LHCN-M2 (cell line): ENCODE data around the gene CEP250. TPM values are rescaled to one million over a fixed set of nuclear protein-coding genes. Genes with fewer than 3 reads are reported as not detected.
A peak's percentile ranks its signal among the peaks of the same experiment; 100 is the strongest.
"Not testable (repeated sequence)": the region's sequence is repeated elsewhere in the genome, so short reads cannot be mapped to it uniquely, and the experiment has no call there.

Experiments
- DNase-seq: peaks from one replicate; pipeline ENCODE4 v3.0.0-alpha.2; 2012; ENCODE audit warnings: low read depth
- polyA plus RNA-seq: library from polyadenylated mRNA; unstranded; fragments of >200 nt; gene quantifications from one replicate; pipeline ENCODE4 v1.2.1, GENCODE V29; 2012; ENCODE audit warnings: missing spikeins
- total RNA-seq: library from RNA; depleted of rRNA; stranded (reverse); fragments of >200 nt; gene quantifications from 2 replicates; pipeline ENCODE4 v1.2.3, GENCODE V29; 2014; rRNA removed

The CEP250 gene
- total RNA-seq = 50.3 and 64.0 TPM in 2 replicates
- polyA plus RNA-seq = 33.7 TPM

DNA sequence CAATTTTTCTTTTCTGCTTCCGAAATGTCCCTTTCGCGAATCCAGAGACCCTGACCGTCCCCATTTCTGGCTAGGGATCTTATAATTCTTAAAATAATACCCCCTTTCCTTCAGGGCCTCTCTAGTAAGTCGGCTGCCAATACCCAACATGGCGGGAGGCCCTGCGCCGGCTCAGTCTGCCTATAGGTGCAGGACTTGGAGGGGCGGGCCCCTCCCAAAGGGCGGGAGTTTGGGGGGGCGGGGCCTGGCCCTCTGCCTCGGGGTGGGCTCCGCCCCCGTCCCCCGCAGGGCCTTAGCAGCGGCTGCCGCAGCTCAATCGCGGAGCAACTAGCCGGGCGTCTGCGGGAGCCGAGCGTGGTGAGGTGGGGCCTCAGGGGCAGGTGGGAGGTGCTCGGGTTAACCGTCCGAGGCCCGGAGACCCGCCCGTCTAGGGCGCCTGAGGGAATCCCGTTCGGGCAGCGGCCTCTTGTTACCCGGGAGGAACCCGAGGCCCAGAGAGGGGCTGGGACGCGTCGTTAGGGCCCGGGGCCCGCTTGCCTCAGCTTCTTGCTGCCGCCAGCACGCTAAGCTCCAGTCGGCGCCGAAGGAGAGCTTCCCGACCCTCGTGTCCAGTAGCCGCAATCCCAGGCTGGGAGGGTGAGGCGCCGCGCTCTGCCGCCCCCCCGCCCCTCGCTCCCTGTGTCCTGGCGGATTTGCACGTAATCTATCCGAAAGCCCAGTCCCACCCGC is at the start of gene CEP250:
Gene CEP250 (plus strand): TSS at position 718 of the 729 bp plus-strand sequence. CDS start 6,770 bp downstream, outside the sequence.
- peak; percentile 92 for DNase-seq

DNA sequence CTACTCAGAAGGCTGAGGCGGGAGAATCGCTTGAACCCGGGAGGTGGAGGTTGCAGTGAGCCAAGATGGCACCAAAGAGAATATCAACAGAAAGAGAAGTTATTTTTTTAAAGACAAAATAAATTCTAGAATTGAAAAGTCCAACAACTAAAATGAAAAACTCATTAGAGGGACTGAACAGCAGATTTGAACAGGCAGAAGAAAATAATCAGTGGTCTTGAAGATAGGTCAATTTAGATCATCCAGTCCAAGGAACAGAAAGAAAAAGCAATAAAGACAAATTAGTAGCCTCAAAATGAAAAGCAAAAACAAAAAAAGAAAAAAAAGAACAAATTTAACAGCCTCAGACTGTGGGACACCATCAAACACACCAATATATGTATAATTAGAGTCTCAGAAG is 49.6 kb upstream of the CEP250 start:
- DNase-seq = no peak

DNA sequence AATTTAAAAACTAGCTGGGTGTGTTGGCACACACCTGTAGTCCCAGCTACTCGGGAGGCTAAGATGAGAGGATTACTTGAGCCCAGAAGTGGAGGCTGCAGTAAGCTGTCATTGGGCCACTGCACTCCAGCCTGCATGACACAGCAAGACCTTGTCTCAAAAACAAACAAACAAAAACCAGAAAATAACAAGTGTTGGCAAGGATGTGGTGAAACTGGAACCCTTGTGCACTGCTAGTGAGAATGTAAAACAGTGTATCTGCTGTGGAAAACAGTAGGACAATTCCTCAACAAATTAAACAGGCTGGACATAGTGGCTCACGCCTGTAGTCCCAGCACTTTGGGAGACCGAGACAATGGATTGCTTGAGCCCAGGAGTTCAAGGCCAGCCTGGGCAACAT is 47.1 kb upstream of the CEP250 start:
- no peak for DNase-seq

DNA sequence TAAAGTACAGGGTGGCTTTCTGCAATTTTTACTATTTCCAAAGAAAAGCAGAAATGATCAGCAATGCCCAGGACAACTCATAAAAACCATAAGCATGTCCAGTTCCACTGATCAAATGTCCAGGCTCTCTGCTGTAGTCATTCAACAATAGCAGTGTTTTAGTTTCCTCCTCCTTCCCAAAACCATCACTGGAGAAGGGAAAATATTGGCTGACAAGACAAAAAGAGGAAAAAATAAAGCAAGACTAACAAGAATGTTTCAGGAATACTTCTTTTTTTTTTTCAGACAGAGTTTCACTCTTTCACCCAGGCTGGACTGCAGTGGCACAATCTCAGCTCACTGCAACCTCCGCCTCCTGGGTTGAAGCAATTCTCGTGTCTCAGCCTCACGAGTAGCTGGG is 45.9 kb upstream of the CEP250 start:
- DNase-seq = no peak

GRCh38 chr20:35410613-35411012 is 44.8 kb upstream of the CEP250 start:
- DNase-seq = no peak

DNA sequence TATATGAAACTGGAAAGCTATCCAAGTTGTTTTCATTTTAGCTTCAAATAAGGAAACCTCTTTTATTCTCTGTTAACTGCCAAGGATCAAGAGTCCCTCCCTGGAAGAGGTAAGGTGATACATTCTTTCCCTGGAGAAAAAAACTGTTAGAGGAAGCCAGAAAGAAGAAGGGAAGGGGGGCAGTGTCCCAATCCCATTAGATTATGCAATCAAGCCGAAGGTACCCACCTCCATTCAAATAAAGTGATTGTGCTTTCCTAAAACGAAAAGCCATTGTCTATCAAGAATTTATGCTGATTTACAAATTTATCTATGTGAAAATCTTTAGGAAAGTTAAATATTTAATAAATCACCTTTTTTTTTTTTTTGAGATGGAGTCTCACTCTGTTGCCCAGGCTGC is 34.1 kb upstream of the CEP250 start:
- no peak for DNase-seq

- no peak for DNase-seq
Measured at GRCh38 chr20:35431621-35432429, 23.6 kb upstream of the CEP250 start.

DNA sequence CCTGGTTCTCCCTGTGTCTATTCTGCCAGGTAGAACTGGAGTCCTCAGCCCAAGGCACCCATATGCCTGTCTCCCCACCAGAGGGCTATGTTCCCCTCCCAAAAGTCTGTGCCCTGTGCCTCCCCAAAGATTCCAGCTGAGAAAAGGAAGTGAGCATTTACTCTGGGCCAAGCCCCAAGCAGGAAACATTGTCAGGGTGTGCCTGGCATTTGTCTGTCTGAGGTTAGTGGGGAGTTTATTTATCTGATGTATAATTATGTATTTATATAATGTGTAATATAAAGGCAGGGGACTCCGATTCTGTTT is 23.0 kb upstream of the CEP250 start:
- DNase-seq = no peak

GRCh38 chr20:35433337-35433736 is 22.1 kb upstream of the CEP250 start:
- no peak for DNase-seq

DNA sequence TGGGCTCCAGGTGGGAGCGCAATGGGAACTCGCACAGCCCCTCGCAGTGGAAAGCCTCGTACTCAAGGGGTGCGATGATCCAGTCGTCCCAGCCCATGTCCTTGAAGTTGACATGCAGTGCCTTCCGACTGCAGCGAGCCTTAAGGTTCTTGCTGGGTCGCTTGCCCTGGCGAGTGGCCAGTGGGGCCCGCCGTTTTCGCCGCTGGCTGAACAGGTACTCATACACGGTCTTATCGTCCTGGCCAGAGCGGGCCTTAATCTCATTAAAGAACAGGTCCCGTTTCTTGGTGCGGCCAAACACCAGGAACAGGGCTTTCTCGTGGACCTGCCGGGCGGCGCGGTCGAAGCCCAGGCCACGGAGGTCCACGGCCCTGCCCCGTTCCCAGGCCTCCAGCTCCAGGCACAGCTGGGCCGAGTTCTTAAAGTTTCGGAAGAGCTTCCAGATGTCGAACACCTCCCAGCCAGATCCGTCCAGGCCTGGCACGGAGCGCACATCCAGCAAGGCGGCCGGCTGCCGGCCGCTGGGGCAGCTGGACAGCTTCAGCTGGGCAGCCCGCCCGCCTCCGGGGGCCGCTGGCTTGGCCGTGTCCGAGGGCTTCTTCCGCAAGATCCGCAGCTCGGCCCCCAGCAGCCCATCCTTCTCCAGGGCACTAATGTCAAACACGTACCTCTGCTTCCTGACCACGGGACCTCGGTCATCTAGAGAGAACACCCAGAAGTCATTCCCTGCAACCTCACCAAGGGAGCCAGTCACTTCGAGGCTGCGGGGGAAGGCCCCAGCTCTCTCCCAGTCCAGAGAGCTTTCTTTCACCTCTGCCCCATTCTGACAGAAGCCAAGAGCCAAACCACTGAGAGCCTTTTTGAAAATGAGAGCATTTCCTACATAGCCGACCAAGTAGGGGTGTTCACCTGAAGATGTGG is 21.1 kb upstream of the CEP250 start:
- DNase-seq = no peak

DNA sequence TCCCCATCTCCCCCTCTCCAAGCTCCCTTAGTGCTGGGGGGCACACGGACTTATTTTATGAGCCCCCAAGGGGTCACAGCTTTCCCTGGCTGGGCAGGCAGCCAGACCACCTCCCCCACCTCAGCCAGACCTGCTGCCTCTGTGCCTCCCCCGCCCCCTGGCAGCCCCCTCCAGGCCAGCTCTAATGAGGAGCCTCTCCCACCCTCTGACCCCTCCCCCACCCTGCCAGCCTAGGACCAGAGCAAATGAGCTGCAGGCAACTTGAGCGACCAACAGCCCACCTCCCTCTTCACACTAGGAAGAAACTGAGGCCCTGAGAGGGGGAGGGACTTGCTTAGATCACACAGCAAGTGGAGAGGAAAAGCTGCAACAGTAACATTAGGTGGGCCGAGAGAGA is 19.2 kb upstream of the CEP250 start:
- no peak for DNase-seq

GRCh38 chr20:35437599-35437998 is 17.8 kb upstream of the CEP250 start:
- DNase-seq = no peak

DNA sequence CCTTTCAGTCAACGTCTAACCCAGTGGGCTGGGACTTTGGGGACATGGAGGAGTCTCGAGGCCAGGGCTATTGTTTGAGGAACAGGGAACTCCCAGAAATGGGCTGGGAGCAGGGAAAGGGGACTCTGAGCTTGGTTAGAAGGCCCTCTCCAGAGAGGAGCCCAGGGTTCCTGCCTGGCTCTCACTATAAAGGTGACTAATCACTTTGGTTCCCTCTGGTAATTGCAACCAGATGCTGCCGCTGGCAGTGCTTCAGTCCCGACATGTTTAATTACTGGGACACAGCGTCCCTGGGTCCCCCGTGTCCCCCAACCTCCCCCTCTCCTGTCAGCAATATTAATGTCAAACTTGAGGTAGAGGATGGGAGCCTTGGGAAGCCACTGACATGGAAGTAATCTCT is 12.4 kb upstream of the CEP250 start:
- peak; percentile 78 for DNase-seq

GRCh38 chr20:35444226-35444625 is 11.2 kb upstream of the CEP250 start:
- DNase-seq = no peak

DNA sequence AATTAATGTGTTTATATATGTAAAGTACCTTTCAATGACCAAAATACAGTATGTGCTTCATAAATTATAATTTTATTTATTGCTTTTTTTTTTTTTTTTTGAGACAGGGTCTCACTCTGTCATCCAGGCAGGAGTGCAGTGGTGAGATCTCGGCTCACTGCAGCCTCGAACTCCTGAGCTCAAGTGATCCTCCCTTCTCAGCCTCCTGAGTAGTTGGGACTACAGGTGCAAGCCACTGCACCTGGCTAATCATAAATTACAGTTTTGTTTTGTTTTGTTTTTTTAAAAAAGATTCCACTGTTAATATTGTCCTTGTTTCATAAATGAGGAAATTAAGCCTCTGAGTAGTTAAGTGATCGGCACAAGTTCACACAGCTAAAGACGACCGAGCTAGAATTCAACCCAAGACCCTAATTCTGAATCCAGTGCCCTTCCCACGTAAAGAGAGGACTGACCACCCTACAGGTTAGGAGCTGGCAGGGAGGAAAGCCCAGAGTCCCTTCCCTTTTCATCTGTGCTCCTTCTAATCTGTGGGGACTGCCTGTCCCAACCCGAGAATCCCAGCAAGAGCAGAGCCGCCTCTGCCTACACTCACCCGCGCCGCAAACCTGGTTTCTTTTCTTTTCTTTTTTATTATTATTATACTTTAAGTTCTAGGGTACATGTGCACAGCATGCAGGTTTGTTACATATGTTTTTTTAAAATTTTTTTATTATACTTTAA is 8.9 kb upstream of the CEP250 start:
- no peak for DNase-seq

- DNase-seq = peak; percentile 79
Measured at GRCh38 chr20:35447082-35447789, 8.2 kb upstream of the CEP250 start.

DNA sequence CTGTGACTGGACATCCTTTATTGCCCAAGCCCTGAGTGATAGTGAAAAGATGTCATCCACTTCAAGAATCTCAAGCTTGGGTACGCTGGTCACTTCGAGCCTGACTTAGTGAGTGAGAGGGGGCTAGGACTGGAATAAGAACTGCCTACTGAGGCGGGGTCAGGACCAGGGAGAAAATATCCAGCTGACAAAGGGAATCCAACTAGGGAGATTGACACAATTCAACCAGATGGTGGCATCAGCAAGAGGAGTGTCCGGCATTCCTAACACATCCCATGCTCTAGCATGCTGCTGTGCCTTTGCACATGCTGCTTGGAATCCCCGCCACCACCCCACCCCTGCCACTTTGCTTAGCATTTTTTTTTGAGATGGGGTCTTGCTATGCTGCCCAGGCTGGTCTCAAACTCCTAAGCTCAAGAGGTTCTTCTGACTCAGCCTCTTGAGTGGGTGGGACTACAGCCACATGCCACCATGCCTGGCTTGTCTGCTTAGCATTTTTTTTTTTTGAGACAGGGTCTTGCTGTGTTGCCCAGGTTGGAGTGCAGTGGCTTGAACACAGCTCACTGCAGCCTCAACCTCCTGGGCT is 6.5 kb upstream of the CEP250 start:
- DNase-seq = no peak

DNA sequence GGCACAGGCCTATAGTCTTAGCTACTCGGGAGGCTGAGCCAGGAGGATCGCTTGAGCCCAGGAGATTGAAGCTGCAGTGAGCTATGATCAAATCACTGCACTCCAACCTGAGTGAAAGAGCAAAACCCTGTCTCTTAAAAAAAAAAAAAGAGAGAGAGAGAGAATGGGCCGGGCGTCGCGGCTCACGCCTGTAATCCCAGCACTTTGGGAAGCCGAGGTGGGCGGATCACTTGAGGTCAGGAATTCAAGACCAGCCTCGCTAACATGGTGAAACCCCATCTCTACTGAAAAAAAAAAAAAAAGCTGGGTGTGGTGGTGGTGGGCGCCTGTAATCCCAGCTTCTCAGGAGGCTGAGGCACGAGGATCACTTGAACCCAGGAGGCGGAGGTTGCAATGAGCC is 5.5 kb upstream of the CEP250 start:
- DNase-seq = not testable (repeated sequence)

DNA sequence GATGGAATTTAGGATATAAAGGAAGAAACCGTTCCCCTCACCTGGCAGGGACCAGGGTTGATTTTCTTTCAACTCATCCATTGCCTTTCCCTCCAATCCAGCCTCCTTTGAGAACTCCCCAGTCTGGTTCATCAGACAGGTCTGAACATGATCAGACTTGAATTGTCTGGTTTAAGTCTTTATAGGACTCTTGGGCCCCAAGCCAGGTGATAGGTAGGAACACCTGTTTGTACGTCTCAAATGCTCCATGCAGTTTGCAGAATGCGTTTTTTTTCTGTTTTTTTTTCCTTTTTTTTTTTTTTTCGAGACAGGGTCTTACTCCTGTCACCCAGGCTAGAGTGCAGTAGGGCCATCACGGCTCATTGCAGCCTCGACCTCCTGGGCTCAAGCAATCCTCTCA is 4.1 kb upstream of the CEP250 start:
- DNase-seq = no peak

DNA sequence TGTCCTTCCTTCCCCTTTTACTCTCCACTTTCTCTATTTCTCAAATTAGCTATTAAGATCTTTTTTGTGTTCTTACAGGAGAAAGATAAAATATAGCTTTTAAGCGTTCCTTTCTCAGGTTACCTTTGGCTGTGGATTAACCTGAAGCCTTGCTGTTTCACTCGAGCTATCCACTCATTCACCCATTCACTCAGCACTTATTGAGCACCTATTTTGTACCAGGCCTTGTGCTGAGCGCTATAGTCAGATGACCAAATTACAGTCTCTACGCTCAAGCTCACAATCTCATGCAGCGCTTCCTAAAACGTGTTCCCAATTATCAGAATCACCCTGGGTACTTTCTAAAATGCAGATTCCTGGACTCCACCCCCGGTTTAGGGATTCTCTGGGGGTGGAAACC is 1.8 kb upstream of the CEP250 start:
- no peak for DNase-seq
